Measurements from ENCODE around the gene SLC25A22.

DNA sequence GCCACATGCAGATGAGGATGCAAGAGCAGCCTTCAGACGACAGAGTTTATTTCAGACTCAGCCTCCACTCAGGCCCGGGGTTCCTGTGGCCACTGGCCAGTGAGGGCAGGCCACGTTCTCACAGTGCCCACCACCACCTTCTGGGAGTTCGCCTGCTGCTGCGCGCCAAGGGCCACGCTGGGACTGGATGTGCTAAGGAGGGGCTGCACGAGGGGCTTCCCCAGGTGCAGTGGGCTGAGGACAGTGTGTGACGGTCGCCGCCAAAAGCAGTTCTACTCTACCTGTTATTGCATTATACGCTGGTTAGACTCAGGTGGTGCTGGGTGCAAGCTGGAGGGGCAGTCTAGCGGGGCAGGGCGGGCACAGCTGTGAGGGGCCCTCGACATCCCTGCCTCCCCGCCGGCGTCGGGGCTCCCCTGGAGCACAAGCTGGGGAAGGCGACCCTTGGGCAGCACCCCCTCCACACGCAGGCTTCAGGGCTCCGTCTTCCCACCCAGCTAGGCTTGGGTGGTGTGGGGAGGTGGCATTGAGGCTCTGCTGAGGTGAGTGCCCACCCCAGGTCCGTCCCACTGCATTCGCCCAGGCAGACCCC lies 10.9 kb downstream of the SLC25A22 start:
- no peak for TF ChIP-seq CTCF (optimal IDR thresholded peaks at IDR 0.05 in 1 of 3, IDR thresholded peaks at IDR 0.05 in 1 of 3, conservative IDR thresholded peaks at IDR 0.05 in 1 of 3; ENCODE audit: extremely low read depth in 1 of 3, insufficient read depth in 2 of 3, low read length in 3 of 3)
- TF ChIP-seq EZH2 (IDR thresholded peaks at IDR 0.05; ENCODE audit: low read length), result no peak
